Measurements from ENCODE around the gene EPHB2.
A peak's percentile ranks its signal among the peaks of the same experiment; 100 is the strongest.

EPHB2 gene

DNA sequence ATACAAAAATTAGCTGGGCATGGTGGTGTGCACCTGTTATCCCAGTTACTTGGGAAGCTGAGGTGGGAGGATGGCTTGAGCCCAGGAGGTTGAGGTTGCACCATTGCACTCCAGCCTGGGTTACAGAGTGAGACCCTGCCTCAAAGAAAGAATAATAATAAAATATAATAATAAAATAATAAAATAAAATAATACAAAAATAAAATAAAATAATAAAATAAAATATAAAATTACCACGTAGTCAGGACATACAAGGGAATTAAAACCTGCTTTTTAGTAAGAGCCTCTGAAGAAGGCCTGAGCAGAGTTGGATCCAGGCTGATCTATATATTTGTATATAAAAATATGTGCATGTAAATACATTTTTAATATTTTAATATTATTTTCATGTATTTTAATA lies 41.7 kb downstream of the EPHB2 start:
- DNase-seq: no peak

DNA sequence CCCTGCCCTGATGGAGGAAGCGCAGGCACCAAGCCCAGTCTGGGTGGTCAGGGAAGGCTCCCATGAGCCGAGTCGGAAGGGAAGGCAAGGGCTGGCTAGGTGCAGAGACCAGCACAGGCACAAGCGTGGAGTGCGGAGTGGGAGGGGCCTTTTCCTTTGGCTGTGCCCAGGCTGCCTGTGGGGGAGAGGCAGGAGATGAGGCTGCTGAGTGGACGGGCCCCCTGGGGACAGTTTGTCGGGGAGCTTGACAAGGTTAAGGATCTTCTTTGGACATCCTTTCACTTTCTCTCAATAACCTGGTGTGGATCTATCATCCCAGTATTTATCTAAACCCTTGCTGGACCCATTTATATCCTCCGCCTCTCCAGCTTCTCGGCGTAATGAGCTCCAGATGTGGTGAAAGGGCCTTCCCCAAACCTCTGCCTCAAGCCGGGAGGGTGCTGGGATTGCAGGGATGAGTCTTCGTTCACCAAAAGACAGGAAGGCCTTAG lies 42.9 kb downstream of the EPHB2 start:
- no peak for DNase-seq

DNA sequence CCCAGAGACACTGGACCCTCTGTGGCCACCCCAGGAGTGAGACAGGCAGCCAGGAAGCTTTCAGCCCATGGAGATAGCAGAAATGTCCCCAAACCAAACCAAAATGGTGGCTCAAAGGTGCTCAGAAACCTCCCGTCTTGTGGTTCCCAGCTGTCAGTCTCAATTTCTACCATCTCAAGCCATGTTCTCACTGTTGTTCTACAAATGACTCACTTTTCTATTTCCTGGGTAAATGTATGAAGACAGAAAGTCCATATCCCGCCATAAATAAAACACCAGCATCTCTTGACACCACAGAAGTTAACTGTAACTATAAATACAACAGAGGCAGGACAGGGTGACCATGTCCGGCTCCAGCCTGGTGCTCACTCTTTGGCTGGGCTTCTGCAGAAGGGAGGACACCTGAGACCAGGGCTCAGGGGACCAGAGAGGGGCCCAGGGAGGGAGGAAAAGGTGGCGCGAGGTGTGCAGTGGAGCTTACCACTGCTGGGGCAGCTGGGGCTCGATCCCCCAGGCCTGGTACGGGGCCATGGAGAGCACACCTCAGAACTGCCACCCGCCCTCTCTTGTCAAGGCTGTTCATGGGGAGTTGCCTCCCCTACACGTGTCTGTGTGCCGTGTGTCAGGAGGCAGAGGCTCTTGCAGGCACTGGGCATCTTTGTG lies 43.6 kb downstream of the EPHB2 start:
- no peak for DNase-seq

DNA sequence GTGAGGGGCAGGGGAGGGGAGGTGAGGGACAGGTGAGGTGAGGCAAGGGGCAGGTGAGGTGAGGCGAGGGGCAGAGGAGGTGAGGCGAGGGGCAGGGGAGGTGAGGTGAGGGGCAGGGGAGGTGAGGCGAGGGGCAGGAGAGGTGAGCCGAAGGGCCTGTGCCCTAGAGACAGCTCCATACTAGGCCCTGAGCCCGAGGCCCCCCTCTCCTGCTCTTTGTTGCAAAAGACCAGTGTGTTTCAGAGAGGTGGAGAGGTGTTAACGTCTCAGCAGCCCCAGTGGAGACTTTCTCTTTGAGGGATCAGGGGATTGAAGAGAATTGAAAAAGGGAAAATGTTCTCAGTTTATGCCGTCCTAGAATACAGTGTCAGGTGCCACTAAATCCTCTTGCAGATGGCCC lies 44.2 kb downstream of the EPHB2 start:
- peak; percentile 15 for DNase-seq

DNA sequence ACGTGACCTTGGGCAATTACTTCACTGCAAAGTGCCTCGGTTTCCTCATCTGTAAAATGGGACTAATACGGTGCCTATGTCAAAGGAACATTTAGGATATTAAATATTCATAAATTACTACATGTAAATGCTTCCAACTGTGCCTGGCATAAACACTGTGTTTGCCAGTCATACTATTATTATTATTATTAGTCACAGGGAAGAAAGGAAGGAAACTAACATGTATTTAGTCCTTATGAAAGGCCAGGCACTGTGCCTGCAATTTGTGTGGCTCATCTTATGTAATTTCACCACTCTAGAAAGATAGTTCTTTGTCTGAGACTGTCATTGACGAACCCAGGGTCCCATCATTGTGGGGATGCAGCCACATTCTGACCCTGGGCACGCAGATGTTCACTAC lies 45.0 kb downstream of the EPHB2 start:
- no peak for DNase-seq

DNA sequence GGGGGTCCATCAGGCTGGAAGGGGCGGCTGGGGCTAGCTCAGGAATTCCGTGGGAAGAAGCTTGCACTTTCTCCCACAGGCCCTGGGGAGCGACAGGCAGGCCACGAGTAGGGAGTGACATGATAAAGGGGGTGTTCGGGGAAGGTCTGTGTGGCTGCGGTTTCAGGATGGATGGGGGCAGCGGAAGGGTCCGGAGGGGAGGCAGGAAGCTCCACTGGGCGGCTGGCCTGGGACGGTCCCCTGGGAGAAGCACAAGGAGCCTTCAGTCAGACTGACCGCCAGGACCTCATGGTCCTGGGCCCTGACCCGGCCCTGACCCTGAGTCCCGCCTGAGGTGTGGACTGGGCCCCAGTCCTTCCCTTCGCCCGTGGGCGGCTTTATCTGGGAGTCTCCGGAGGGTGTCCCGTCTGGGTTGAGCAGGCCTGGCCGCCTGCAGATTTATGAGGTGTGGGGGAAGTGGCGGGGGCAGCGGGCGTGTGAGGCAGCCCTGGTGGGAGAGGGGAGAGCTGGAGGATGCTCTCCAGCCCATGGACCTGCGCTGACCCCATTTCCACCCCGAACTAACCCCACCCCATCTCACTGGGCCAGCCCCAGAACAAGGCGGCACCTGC lies 45.6 kb downstream of the EPHB2 start:
- no peak for DNase-seq

DNA sequence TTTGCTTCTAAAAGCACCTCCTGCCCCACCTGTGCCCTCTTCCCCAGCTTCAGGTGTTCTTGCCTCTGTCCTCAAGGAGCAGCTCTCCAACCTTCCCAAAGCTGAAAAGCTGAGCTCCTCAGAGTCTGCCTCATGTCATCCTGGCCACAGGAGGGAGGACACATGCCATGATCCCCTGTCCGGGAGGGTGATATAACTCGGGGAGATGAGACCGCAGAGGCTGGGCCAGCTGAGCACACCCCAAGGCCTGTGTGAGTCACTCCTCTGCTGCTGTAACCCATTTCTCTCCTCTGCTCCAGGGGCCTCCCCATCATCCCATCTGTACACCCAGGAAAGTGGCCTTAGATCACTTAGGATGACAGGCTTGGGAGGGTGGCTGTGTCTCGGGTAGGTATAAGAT lies 49.8 kb downstream of the EPHB2 start:
- no peak for DNase-seq

DNA sequence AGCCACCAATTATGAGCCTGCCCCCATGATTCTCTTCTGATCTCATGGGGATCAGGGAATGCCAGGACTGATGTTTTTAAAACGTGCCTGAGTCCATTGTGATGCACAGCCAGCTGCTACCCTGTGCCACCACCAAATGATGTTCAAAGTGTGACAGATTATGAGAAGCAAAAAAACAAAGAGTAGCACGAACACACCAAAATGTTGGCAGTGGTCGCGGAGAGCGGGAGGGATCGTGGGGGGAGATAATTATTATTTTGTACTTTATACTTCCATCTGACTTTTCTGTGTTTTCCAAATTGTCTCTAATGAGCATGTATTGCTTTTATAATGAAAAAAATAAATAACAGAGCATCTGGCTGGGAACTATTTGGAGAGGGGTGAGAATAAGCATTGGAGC lies 50.5 kb downstream of the EPHB2 start:
- DNase-seq: no peak

DNA sequence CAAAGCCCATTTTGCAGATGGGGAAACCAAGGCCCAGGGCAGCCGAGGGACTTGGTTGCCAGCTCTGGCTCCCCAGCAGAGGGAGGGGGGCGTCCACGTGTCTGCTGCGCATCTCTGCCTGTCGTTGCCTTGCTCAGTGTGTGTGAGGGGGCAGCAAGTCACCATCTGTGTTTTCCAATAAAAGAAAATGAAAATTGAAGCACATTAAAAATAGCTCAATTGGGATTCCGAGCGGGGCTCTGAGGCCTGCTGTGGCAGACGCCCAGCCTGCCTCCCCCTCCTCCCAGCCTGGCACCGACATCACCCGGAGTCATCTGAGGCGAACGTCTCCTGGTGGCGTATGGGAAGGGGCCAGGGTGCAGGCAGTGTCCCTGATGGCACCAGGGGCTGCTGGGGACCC lies 51.2 kb downstream of the EPHB2 start:
- no peak for DNase-seq

DNA sequence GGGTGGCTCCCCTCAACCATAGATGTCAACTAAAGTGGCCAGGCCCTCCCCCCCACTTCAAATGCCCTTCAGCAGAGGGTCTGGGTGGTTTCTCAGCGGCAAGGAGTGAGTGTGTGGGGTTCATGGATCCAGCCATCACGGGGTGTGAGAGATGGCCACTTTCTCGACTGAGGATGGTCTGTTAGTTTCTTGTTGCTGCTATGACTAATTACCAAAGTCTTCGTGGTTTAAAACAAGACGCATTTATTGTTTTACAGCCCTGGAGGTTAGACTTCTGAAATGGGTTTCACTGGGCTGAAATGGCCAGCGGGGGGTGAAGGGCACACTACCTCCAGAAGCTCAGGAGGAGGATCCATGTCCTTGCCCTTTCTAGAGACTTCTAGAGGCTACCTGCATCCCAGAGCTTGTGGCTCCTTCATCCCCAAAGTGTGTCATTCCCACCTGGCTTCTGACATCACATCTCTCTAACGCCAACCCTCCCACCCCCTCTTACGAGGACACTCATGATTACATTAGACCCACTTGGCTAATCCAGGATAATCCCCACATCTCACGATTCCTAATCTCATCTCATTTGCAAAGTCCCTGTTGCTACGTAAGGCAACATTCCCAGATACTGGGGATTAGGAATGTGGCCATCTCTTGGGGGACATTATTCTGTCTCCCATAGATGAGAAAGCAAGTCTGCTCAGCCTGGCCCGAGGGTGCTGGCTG lies 53.0 kb downstream of the EPHB2 start:
- DNase-seq: no peak

DNA sequence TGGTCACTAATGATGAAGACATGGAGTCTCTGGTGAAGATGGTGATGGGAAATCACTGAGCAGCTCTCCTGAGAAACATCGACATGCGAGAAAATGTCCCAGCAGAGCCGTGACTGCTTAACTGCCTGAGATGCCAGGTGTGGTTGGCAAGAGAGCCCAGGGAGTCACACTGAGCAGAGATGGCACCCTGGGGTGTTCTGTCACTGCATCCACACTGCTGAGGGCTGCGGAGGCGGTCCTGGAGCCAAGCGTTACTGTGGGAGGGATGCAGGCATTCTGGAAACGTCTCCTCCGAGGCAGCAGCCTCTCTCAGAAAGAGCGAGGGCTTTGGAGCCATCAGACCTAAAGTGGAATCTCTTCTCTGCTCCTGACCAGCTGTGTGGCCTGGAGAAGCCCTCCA lies 57.2 kb downstream of the EPHB2 start:
- no peak for DNase-seq

DNA sequence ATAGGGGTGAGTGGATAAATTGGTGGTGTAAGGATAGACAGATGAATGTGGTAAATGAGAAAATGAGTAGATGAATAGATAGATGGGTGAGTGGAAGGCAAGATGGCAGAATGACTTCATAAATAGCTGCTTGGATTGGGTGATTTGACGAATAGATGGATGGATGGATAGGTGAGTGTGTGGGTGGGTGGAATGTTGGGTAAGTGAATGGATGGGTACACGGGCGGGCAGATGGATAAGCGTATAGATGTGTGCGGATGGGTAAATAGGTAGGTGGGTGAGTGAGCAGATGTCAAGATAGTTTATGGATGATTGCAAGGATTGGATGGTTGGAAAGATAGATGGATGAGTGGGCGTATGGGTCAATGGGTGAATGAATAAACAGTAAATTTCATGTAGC lies 59.3 kb downstream of the EPHB2 start:
- no peak for DNase-seq

DNA sequence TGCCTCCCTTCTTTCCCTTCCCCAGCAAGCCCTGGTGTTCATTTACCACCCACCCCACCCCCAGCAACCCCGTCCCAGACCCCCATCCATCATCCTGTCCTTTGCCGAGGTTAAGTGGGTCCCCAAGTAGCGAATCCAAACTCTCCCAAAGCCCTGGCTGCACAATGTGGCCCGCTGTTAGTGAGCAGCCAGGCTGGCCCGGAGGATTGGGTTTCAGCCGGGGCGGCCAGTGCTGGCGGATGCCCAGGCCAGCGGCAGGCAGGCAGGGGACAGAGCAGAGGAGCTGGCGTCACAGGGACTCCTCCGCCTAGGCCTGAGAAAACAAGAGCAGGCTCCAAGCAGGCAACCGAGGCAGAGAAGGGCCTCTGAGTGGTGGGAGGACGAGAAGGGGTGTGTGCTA lies 61.4 kb downstream of the EPHB2 start:
- DNase-seq: no peak

DNA sequence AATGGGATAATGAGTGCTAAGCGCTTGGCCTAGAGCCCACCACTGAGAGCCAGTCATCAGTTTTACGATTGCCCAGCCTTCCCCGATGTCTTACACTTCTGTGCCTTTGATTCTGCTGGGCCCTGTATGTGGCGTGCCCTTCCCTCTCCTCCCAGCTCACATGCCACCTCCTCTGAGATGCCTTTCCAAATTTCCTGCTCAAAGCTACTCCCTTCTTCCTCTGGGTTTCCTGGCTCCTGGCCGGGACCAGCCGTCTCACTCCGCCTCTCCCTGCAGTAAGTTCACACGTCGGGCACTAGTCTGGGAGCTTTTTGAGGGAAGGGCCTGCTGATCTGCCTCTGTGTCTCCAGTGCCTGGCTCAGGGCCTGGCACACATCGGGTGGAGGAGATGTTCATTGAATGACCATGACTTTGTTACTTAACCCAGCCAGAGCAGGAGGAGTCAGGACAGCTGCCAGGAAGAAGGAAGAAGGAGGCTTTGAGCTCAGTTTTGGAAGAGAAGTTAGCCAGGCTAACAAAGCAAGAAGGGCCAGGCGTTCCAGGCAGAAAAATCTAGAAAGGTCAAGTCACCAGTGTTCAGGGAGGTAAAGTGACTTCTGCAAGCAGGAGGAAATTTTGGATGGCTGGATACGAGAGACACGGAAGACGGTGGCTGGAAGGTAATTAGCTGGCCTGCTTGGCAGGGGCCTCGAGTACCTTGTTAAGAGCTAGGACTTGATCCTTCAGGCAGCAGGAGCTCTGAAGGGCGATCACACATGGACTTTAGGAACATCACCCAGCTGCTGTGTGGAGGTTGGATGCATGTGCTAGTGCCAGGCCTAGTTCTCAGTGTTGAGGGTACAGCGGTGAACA lies 63.6 kb downstream of the EPHB2 start:
- no peak for DNase-seq

DNA sequence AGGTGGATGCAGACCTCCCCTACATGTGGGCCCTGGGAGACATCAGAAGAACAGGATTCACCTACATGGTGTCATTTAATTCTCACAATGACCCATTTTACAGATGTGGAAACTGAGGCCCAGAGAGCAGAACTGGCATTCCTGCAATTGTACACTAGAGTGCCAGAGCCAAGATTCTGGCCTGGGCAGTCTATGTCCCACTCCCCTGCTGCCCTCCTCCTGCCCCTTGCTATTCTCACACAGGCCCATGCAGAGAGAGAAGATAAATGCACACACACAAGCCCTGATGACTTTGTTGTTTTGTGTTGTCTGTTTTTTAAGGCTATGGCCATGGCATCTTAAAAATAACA lies 64.2 kb downstream of the EPHB2 start:
- DNase-seq: no peak

DNA sequence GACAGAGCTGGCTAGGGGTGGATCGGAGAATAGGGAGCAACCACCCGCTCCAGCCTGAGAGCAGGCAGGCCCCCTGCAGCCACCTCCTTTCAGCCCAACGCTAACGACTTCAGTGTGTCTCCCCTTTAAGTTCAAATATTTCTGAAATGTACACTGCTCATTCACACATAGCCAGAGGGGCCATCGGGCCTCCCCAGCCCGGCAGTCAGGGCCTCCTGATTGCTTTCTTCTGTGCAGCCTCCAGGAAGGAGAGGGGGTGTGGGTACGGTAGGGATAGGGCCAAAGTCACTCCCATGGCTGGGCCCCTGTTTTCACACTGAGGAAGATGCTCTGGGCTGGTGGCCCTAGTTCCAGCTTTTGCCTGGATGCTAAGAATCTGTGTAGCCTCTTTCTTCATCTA lies 64.8 kb downstream of the EPHB2 start:
- DNase-seq: no peak

DNA sequence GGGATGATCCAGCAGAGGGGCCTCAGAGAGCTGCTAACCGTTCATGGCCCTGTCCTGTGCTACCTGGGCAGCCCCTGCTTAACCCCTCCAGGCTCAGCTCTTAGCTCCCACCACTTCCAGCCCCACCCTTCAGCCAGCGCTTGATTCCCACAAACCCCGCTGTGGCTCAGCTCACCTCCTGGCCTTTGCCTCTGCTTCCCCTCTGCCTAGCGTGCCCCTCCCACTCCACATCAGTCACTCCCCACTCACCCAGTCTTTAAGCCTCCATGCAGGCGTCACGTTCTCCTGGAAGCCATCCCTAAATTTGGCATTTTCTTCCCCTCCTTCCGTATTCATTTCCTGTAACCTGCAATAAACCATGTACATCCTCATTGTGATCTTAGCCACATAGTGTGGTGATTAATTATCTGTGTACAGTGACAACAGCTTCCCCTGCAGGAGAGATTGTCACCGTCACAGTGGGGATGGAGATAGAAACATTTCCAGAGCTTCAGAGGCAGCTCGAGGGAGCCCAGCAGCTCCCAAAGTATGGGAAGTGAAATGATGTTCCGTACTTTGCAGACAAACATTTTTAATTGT lies 65.5 kb downstream of the EPHB2 start:
- DNase-seq: no peak

DNA sequence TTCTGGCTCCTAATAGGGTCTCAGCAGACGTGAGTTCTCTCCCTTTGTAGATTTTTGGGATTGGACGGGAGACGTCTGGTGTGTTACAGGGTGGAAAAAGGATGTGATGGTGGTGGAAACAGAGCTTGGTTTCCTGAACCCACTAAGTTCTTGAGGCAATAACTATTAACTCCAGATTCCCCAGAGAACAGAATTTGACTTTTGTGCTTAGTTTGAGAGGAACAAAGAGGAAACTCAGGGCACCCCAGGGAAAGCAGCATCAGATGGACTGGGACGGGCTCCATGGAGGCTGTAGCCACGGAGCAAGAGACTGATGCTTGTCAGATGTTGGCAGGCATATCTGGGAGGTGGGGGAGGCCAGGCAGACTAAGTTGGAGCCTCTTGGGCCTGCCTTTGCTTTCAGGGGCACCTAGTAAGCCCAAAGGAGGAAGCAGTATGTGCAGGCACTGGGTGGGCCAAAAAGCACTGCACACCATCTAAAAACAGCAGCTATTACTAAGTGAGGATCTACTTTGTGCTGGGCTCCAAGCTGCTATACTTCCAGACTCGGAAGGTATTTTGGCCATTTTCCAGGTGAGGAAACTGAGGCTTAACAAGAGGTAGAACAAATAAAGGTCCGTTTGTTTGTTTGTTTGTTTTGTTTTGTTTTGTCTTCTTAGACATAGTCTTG lies 66.9 kb downstream of the EPHB2 start:
- DNase-seq: no peak

DNA sequence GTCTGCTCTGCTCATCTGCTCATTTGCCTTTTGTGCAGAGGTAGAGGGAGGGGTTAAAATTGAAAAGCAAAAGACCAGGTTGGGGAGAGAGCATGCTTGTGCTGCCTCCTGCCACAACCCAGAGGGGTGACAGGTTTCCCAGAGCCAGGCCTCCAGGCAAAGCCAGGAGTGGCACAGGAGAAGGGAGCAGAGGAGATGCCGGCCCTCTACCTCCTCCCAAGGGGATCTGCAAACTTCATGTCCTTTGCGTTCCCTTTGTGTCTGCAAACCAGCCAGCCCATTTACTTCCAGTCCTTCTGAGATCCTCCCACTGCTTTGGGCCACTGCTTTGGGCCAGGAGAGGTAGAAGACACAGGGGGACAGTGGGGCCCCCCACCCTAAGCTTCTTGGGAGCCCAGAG lies 67.8 kb downstream of the EPHB2 start:
- DNase-seq: no peak

DNA sequence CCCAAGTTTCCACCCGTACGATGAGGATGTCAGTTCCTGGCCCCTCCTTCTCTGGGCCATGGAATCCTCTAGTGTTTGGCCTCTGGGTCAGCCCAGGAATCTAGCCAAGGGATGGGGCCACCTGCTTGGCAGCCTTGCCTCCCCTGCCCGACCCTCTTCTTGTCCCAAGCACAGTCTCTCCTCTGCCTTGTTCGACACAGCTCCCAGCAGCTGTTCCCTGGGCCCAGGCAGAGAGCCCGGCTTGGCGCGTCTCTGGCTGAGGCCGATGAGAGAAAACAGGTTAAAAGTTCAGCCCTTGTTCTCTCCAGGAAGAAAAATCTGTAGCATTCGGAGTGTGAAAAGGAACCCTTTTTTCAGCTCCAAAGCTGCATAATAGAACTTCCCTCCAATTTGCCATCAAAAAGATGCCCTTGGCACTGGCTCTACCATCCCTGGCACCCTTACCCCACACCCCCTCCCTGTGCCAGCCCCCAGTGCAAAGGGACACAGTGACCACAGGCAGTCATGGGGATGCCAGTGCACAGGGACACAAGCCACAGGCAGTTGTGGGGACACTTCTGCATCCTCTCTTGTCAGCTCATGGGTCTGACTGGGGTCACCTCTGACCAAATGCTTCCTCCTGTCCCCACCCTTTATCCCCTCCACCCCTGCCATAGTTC lies 68.4 kb downstream of the EPHB2 start:
- no peak for DNase-seq

DNA sequence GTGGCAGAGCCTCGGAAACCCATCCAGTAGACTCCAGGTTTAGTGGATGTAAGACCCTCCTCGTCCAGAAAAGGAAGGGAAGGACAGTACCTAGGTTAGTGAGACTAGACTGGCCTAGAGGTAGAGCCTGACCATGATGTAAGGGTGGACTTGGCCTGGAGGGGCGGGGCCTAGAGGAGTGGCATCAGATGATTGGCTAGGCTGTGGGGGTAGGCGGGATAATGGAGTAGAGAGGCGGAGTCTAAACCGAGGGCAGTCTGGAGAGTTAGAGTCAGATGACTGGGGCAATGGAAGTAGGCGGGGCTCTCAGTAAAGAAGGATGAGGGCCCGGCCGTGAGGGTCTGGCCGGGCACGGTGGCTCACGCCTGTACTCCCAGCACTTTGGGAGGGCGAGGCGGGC lies 70.1 kb downstream of the EPHB2 start:
- peak; percentile 34 for DNase-seq

DNA sequence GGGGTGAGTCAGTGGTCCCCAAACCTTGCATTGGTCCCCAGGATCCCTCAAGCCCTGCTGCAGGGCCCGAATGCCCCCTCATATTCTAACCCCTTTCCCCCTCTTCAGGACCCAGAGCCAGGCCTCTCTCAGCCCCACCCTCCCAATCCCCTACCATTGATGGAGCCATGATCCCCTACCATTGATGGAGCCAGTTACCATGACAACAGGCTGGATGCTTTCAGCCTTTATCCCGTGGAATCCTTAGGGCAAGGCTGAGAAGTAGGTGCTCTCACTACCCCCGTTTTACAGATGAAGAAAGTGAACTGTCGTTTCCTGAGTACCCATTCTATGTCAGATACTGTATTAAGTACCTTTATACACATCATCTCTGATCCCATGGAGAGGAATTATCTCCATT lies 70.8 kb downstream of the EPHB2 start:
- no peak for DNase-seq

Data from DMS53 (cell line).